Measurements from ENCODE around the gene PCBD2. TPM values are rescaled to one million over a fixed set of nuclear protein-coding genes. Genes with fewer than 3 reads are reported as not detected.

PCBD2 gene
- total RNA-seq, 1 experiment from 2014 or later: 10.9 TPM

- Histone ChIP-seq H3K36me3 (ENCODE audit: control insufficient read depth in 1 of 2, insufficient read depth in 2 of 2, low read length in 2 of 2) (no peaks in the 10 kb centered on the region), H3K9ac (ENCODE audit: low read length) (no peak overlapping the region), H3K4me3 (replicated peaks in 1 of 2; ENCODE audit: low read depth in 1 of 2, low read length in 2 of 2) (no peak overlapping the region), H3K27ac (ENCODE audit: low read depth, low read length) (no peak overlapping the region), H3K27me3 (ENCODE audit: insufficient read depth, low read length) (no peaks in the 10 kb centered on the region), H3K79me2 (ENCODE audit: insufficient read depth, low read length) (no peaks in the 10 kb centered on the region), H3K9me2 (ENCODE audit: insufficient read depth) (no peaks in the 10 kb centered on the region), H2AFZ (ENCODE audit: low read depth, low read length, poor library complexity, severe bottlenecking) (no peak overlapping the region), H3K9me3 (ENCODE audit: control insufficient read depth in 1 of 2, insufficient read depth in 1 of 2, low read depth in 1 of 2, low read length in 2 of 2) (no peaks in the 10 kb centered on the region), H4K20me1 (ENCODE audit: insufficient read depth) (no peaks in the 10 kb centered on the region), H3K4me2 (ENCODE audit: low read length) (no peak overlapping the region), H3K4me1 (ENCODE audit: control insufficient read depth in 1 of 2, insufficient read depth in 2 of 2, low read length in 2 of 2) (no peaks in the 10 kb centered on the region)
- no TSS peak for BruUV-seq (replicated peaks)
- POLR2A ChIA-PET: no interaction called here
- CTCF ChIA-PET: no interaction called here
- TF ChIP-seq SIN3A (IDR thresholded peaks at IDR 0.05; ENCODE audit: low read depth) (no peak), CEBPB (IDR thresholded peaks at IDR 0.05; ENCODE audit: low read depth) (no peak), EZH2phosphoT487 (IDR thresholded peaks at IDR 0.05; ENCODE audit: borderline replicate concordance) (no peak), POLR2AphosphoS5 (IDR thresholded peaks at IDR 0.05; ENCODE audit: low read depth, low read length) (no peak)
- RAD21 ChIA-PET (ENCODE audit: low non-redundant PET in 1 of 2, low total read pairs in 2 of 2, uncharacterized antibody in 2 of 2, unreplicated experiment in 2 of 2): no interaction called here
- intact Hi-C loops (cut with micrococcal nuclease): no loop called here
- no peak for DNase-seq (ENCODE audit: low read depth, low spot score)
- no peak for ATAC-seq
Observed at GRCh38 chr5:134995850-134996402, 91.0 kb downstream of the PCBD2 start.

- H3K4me3 ChIP-seq (replicated peaks in 1 of 2; ENCODE audit: low read depth in 1 of 2, low read length in 2 of 2): no peak overlapping the region
- TF ChIP-seq JUND (IDR thresholded peaks at IDR 0.05): no peak
- no peak for TF ChIP-seq ATF3 (IDR thresholded peaks at IDR 0.05)
- TF ChIP-seq MAX (IDR thresholded peaks at IDR 0.05): no peak
- TF ChIP-seq EZH2 (IDR thresholded peaks at IDR 0.05): no peak
- no peak for TF ChIP-seq SP1 (IDR thresholded peaks at IDR 0.05; ENCODE audit: low read depth)
- TF ChIP-seq EZH2phosphoT487 (IDR thresholded peaks at IDR 0.05; ENCODE audit: borderline replicate concordance): no peak
- TF ChIP-seq YY1 (IDR thresholded peaks at IDR 0.05; ENCODE audit: extremely low read depth, insufficient replicate concordance, low read depth, low read length): no peak
- TF ChIP-seq ZBTB33 (IDR thresholded peaks at IDR 0.05; ENCODE audit: extremely low read depth, insufficient replicate concordance, low read length): no peak
- TF ChIP-seq CEBPB (IDR thresholded peaks at IDR 0.05; ENCODE audit: low read depth): no peak
- no peak for TF ChIP-seq FOSL1 (IDR thresholded peaks at IDR 0.05; ENCODE audit: low read depth)
- no peak for TF ChIP-seq EGR1 (IDR thresholded peaks at IDR 0.05; ENCODE audit: low read depth)
- TF ChIP-seq TCF7L2 (IDR thresholded peaks at IDR 0.05; ENCODE audit: borderline replicate concordance, extremely low read depth, insufficient read depth, insufficient read length): no peak
- no peak for TF ChIP-seq CTCF (IDR thresholded peaks at IDR 0.05 in 2 of 3, conservative IDR thresholded peaks at IDR 0.05 in 1 of 3; ENCODE audit: borderline replicate concordance in 1 of 3, insufficient read depth in 1 of 3, low read depth in 2 of 3, low read length in 2 of 3)
- H3K9me2 ChIP-seq (ENCODE audit: insufficient read depth): no peaks in the 10 kb centered on the region
- no peak overlapping the region for H3K9ac ChIP-seq (ENCODE audit: low read length)
- RAD21 ChIA-PET (ENCODE audit: low non-redundant PET in 1 of 2, low total read pairs in 2 of 2, uncharacterized antibody in 2 of 2, unreplicated experiment in 2 of 2): no interaction called here
- BruUV-seq (replicated peaks): no TSS peak
- intact Hi-C loops (cut with micrococcal nuclease): no loop called here
- H3K36me3 ChIP-seq (ENCODE audit: control insufficient read depth in 1 of 2, insufficient read depth in 2 of 2, low read length in 2 of 2): no peaks in the 10 kb centered on the region
- H3K27ac ChIP-seq (ENCODE audit: low read depth, low read length): no peak overlapping the region
- DNase-seq (ENCODE audit: low read depth, low spot score): no peak
- H3K4me2 ChIP-seq (ENCODE audit: low read length): no peak overlapping the region
- ATAC-seq: no peak
- H3K9me3 ChIP-seq (ENCODE audit: control insufficient read depth in 1 of 2, insufficient read depth in 1 of 2, low read depth in 1 of 2, low read length in 2 of 2): no peaks in the 10 kb centered on the region
- CTCF ChIA-PET: no interaction called here
- H3K4me1 ChIP-seq (ENCODE audit: control insufficient read depth in 1 of 2, insufficient read depth in 2 of 2, low read length in 2 of 2): no peaks in the 10 kb centered on the region
- H2AFZ ChIP-seq (ENCODE audit: low read depth, low read length, poor library complexity, severe bottlenecking): no peak overlapping the region
- POLR2A ChIA-PET: no interaction called here
- no peaks in the 10 kb centered on the region for H3K79me2 ChIP-seq (ENCODE audit: insufficient read depth, low read length)
- no peaks in the 10 kb centered on the region for H3K27me3 ChIP-seq (ENCODE audit: insufficient read depth, low read length)
- no peaks in the 10 kb centered on the region for H4K20me1 ChIP-seq (ENCODE audit: insufficient read depth)
Observed at GRCh38 chr5:134997015-134997414, 92.1 kb downstream of the PCBD2 start.

All from HCT116 (cell line).